NCI-H1092 treated with DMSO at 0.1 percent for 48 hours (cell line): ENCODE measurements around the gene NBPF4.
"Not testable (repeated sequence)": the region's sequence is repeated elsewhere in the genome, so short reads cannot be mapped to it uniquely, and the experiment has no call there.

Experiments
- DNase-seq: peaks from one replicate; lab custom pipeline; 2025; lab: John Stamatoyannopoulos, UW

Gene NBPF4

GRCh38 chr1:108243976-108244375 is at the start of gene NBPF4:
Gene NBPF4 (minus strand): TSS chr1:108244076. CDS start chr1:108243761, 315 bp downstream.
- not testable (repeated sequence) for DNase-seq

- DNase-seq, result not testable (repeated sequence)
These were observed 38.8 kb upstream of the NBPF4 start for GRCh38 chr1:108282528-108283257.

- not testable (repeated sequence) for DNase-seq
These were observed 28.8 kb upstream of the NBPF4 start for GRCh38 chr1:108272485-108273327.

- DNase-seq, result not testable (repeated sequence)
These were observed 23.2 kb upstream of the NBPF4 start for GRCh38 chr1:108267097-108267496.

- not testable (repeated sequence) for DNase-seq
These were observed 18.1 kb upstream of the NBPF4 start for GRCh38 chr1:108261967-108262366.

- not testable (repeated sequence) for DNase-seq
These were observed 17.6 kb upstream of the NBPF4 start for GRCh38 chr1:108261519-108261918.

- DNase-seq, result not testable (repeated sequence)
These were observed 16.8 kb upstream of the NBPF4 start for GRCh38 chr1:108260578-108261259.

GRCh38 chr1:108255426-108255825 is 11.6 kb upstream of the NBPF4 start:
- DNase-seq, result not testable (repeated sequence)

- not testable (repeated sequence) for DNase-seq
These were observed 4.5 kb downstream of the NBPF4 start for GRCh38 chr1:108239426-108239825.

GRCh38 chr1:108235308-108235707 is 8.6 kb downstream of the NBPF4 start:
- not testable (repeated sequence) for DNase-seq

GRCh38 chr1:108232183-108232582 is 11.7 kb downstream of the NBPF4 start:
- DNase-seq, result not testable (repeated sequence)

- not testable (repeated sequence) for DNase-seq
These were observed 13.9 kb downstream of the NBPF4 start for GRCh38 chr1:108229976-108230375.

GRCh38 chr1:108227772-108228171 is 16.1 kb downstream of the NBPF4 start:
- not testable (repeated sequence) for DNase-seq

GRCh38 chr1:108226855-108227254 is 17.0 kb downstream of the NBPF4 start:
- DNase-seq, result not testable (repeated sequence)

- DNase-seq, result not testable (repeated sequence)
These were observed 20.6 kb downstream of the NBPF4 start for GRCh38 chr1:108223226-108223625.

GRCh38 chr1:108217515-108218174 is 26.2 kb downstream of the NBPF4 start:
- DNase-seq, result not testable (repeated sequence)

GRCh38 chr1:108217007-108217406 is 26.9 kb downstream of the NBPF4 start:
- not testable (repeated sequence) for DNase-seq

- DNase-seq, result not testable (repeated sequence)
These were observed 27.6 kb downstream of the NBPF4 start for GRCh38 chr1:108216028-108216890.

- peak; percentile 37 for DNase-seq
These were observed 29.0 kb downstream of the NBPF4 start for GRCh38 chr1:108214641-108215465.

GRCh38 chr1:108211014-108211413 is 32.9 kb downstream of the NBPF4 start:
- no peak for DNase-seq
